ENCODE data around the gene NDUFS3. TPM values are rescaled to one million over a fixed set of nuclear protein-coding genes. Genes with fewer than 3 reads are reported as not detected.
A peak's percentile ranks its signal among the peaks of the same experiment; 100 is the strongest.
"Not testable (repeated sequence)": the region's sequence is repeated elsewhere in the genome, so short reads cannot be mapped to it uniquely, and the experiment has no call there.

Gene NDUFS3
- total RNA-seq (2014; rRNA removed): 83.5 and 104 TPM in 2 replicates
- 114 TPM for polyA plus RNA-seq (2012)

- DNase-seq (ENCODE audit: low read depth): peak; percentile 82
These were observed at the start of gene NDUFS3, which contains the start of gene KBTBD4 for GRCh38 chr11:47578524-47579494. Gene NDUFS3, plus strand, starts transcription at chr11:47579074. Its CDS starts 18 bp downstream, at chr11:47579092. Gene KBTBD4, minus strand, starts transcription at chr11:47578970. Its CDS starts 19 bp downstream, at chr11:47578951.

GRCh38 chr11:47529951-47530350 lies 48.9 kb upstream of the NDUFS3 start:
- DNase-seq (ENCODE audit: low read depth): no peak

GRCh38 chr11:47530721-47531120 lies 48.2 kb upstream of the NDUFS3 start:
- DNase-seq (ENCODE audit: low read depth): not testable (repeated sequence)

GRCh38 chr11:47531666-47532065 lies 47.2 kb upstream of the NDUFS3 start:
- no peak for DNase-seq (ENCODE audit: low read depth)

- DNase-seq (ENCODE audit: low read depth): no peak
These were observed 46.2 kb upstream of the NDUFS3 start for GRCh38 chr11:47532597-47533213.

- DNase-seq (ENCODE audit: low read depth): peak; percentile 74
These were observed 45.2 kb upstream of the NDUFS3 start for GRCh38 chr11:47533690-47534151.

GRCh38 chr11:47534704-47535251 lies 44.1 kb upstream of the NDUFS3 start:
- no peak for DNase-seq (ENCODE audit: low read depth)

- DNase-seq (ENCODE audit: low read depth): no peak
These were observed 42.0 kb upstream of the NDUFS3 start for GRCh38 chr11:47536915-47537314.

GRCh38 chr11:47538741-47539565 lies 39.9 kb upstream of the NDUFS3 start:
- DNase-seq (ENCODE audit: low read depth): no peak

GRCh38 chr11:47539681-47540039 lies 39.2 kb upstream of the NDUFS3 start:
- no peak for DNase-seq (ENCODE audit: low read depth)

GRCh38 chr11:47541070-47541469 lies 37.8 kb upstream of the NDUFS3 start:
- no peak for DNase-seq (ENCODE audit: low read depth)

GRCh38 chr11:47545298-47545697 lies 33.6 kb upstream of the NDUFS3 start:
- no peak for DNase-seq (ENCODE audit: low read depth)

- not testable (repeated sequence) for DNase-seq (ENCODE audit: low read depth)
These were observed 32.6 kb upstream of the NDUFS3 start for GRCh38 chr11:47546274-47546673.

GRCh38 chr11:47550288-47551047 lies 28.4 kb upstream of the NDUFS3 start:
- no peak for DNase-seq (ENCODE audit: low read depth)

- peak; percentile 66 for DNase-seq (ENCODE audit: low read depth)
These were observed 27.8 kb upstream of the NDUFS3 start for GRCh38 chr11:47551086-47551485.

- peak; percentile 39 for DNase-seq (ENCODE audit: low read depth)
These were observed 26.8 kb upstream of the NDUFS3 start for GRCh38 chr11:47552056-47552565.

GRCh38 chr11:47552566-47553405 lies 26.1 kb upstream of the NDUFS3 start, which contains the start of gene CELF1:
Gene CELF1, minus strand, starts transcription at chr11:47553132. Its CDS starts 53,609 bp downstream, at chr11:47499523.
- DNase-seq (ENCODE audit: low read depth): peak; percentile 87

GRCh38 chr11:47553406-47553743 lies 25.5 kb upstream of the NDUFS3 start:
- no peak for DNase-seq (ENCODE audit: low read depth)

GRCh38 chr11:47557004-47557403 lies 21.9 kb upstream of the NDUFS3 start:
- DNase-seq (ENCODE audit: low read depth): not testable (repeated sequence)

All from LHCN-M2 (cell line).